IPS-15b (cell line): ENCODE results near the gene DNM3.

Source experiments
- H3K27me3 ChIP-seq: one replicate; pipeline ENCODE4 v1.6.1; 2013; ENCODE audit warnings: low read length; ENCODE audit not compliant: control insufficient read depth, insufficient read depth
- H3K36me3 ChIP-seq: one replicate; pipeline ENCODE4 v1.6.1; 2013; ENCODE audit warnings: low read length; ENCODE audit not compliant: control insufficient read depth, insufficient read depth
- H3K4me1 ChIP-seq: one replicate; pipeline ENCODE4 v1.6.1; 2013; ENCODE audit warnings: mild to moderate bottlenecking, low read length; ENCODE audit not compliant: control insufficient read depth, insufficient read depth
- H3K4me3 ChIP-seq: one replicate; pipeline ENCODE4 v1.5.1; 2013; ENCODE audit warnings: low read depth, low read length
- H3K9ac ChIP-seq: one replicate; pipeline ENCODE4 v1.6.1; 2013; ENCODE audit warnings: low read depth, mild to moderate bottlenecking, low read length
- H3K9me3 ChIP-seq: one replicate; pipeline ENCODE4 v1.6.1; 2013; ENCODE audit warnings: mild to moderate bottlenecking, low read length; ENCODE audit not compliant: control insufficient read depth, insufficient read depth

DNM3 gene

DNA sequence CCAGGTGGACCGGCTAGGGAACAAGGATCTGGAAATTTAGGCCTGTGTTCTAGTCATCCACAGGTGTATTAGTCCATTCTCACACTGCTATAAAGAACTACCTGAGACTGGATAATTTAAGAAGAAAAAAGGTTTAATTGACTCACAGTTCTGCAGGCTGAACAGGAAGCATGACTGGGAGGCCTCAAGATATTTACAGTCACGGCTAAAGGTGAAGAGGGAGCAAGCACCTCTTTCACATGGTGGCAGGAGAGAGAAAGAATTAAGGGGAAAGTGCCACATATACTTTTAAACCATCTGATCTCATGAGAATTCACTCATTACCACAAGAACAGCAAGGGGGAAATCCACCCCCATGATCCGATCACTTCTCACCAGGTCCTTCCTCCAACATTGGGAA is 404.5 kb downstream of the DNM3 start:
- Histone ChIP-seq H3K4me3 (no peak overlapping the region), H3K36me3 (no peaks in the 10 kb centered on the region), H3K9me3 (no peaks in the 10 kb centered on the region), H3K4me1 (no peaks in the 10 kb centered on the region), H3K9ac (no peak overlapping the region), H3K27me3 (no peaks in the 10 kb centered on the region)

DNA sequence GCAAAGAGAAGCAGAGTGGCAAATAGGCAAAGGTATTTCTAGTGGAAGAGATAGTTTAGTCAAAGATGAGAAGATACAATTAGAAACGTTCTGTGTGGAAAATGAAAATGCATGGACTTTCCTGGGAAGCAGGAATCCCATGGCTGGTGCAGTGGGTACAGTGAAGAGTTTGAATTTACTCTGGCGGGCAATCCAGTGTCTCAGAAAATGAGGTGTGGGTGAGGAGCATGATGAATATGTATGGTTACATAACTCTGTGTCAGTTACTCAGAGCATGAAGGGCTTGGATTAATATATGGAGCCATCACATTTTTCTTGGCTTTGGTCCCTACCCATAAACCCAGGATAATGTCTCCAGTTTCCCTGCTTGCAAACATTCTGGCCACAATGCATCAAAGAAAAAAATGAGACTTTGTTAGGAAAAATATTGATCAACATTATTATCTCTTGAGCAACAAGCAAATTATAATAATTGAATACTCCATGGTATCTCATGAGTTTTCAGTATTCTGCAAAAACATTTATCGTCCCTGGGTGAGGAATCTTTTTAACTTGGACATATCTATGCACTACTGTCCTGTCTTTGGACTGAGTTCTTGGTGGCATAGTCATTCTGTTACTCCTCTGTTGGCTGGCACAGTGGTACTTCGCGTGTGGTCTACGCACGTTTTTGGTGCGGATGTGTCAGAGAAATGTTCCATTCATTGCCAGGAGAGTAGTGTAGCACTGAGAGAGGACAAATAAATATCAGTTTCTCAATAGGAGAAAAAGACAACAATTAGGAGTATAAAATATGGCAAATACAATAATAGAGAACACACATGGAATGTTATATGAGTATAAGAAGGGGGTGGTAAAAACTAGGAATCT is 405.5 kb downstream of the DNM3 start:
- Histone ChIP-seq H3K27me3 (no peaks in the 10 kb centered on the region), H3K9me3 (no peaks in the 10 kb centered on the region), H3K4me1 (no peaks in the 10 kb centered on the region), H3K36me3 (no peaks in the 10 kb centered on the region), H3K9ac (no peak overlapping the region), H3K4me3 (no peak overlapping the region)

DNA sequence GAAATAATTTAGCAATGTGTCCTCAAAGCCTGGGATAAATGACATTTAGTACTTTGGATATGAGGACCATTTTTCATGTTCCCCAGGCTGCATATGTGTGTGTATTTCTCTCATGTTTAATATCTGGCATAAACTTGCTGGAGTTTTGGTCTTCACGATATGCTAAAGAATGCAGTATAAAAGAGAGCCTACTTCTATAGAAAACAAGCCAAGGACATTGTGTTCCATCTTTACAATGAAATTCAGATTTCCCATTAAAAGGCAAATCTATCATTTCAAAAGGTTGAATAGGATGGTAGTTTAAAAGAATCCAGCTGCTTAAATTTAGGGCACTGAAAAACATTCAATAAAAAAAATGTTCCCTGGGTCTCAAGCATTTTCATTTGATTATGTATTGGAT is 410.2 kb downstream of the DNM3 start:
- no peaks in the 10 kb centered on the region for H3K9me3 ChIP-seq
- H3K27me3 ChIP-seq = no peaks in the 10 kb centered on the region

DNA sequence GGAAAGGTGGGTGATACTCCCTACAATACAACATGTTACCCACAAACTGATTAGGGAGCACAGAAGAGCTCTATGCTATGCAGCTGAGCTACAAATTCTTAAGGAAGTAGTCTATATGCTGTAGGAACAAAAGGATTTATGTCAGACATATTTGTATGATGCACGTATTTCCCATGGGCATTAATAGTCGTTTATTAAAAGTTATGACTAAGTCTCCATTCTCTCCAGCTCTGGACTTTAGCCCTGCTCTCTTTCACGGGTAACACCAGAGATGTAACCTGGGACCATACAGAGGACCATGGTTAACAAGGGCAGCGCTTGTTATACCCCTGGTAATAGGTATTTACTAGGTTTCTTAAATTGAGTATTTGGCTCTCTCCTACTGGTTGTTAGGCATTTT is 411.0 kb downstream of the DNM3 start:
- no peak overlapping the region for H3K4me3 ChIP-seq
- H3K9ac ChIP-seq = no peak overlapping the region
- no peaks in the 10 kb centered on the region for H3K27me3 ChIP-seq
- no peaks in the 10 kb centered on the region for H3K4me1 ChIP-seq
- H3K36me3 ChIP-seq = no peaks in the 10 kb centered on the region
- no peaks in the 10 kb centered on the region for H3K9me3 ChIP-seq

More for the DNA sequence above, 410.2 kb downstream of the DNM3 start:
- no peaks in the 10 kb centered on the region for H3K4me1 ChIP-seq
- no peak overlapping the region for H3K4me3 ChIP-seq
- no peak overlapping the region for H3K9ac ChIP-seq
- H3K36me3 ChIP-seq = no peaks in the 10 kb centered on the region

DNA sequence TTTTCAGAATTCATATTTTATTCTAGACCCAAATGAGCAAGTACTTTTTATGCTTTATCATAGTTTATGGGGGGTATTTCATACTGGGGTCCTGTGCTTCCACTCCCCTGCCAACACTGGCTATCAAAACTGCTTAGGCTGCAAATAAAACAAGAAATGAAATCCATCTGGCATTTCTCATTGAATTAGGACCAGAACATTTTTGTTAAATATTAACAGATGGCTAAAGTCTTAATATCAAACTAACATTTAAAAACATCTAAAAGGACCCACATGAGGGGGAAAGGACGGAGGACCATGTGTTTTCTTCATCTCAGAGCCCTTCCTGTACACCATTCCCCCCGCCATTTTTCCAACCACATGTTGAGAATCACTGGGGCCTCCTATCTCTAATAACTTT is 411.7 kb downstream of the DNM3 start:
- H3K36me3 ChIP-seq = no peaks in the 10 kb centered on the region
- no peaks in the 10 kb centered on the region for H3K27me3 ChIP-seq
- H3K4me3 ChIP-seq = no peak overlapping the region
- no peak overlapping the region for H3K9ac ChIP-seq
- H3K9me3 ChIP-seq = no peaks in the 10 kb centered on the region
- H3K4me1 ChIP-seq = no peaks in the 10 kb centered on the region

DNA sequence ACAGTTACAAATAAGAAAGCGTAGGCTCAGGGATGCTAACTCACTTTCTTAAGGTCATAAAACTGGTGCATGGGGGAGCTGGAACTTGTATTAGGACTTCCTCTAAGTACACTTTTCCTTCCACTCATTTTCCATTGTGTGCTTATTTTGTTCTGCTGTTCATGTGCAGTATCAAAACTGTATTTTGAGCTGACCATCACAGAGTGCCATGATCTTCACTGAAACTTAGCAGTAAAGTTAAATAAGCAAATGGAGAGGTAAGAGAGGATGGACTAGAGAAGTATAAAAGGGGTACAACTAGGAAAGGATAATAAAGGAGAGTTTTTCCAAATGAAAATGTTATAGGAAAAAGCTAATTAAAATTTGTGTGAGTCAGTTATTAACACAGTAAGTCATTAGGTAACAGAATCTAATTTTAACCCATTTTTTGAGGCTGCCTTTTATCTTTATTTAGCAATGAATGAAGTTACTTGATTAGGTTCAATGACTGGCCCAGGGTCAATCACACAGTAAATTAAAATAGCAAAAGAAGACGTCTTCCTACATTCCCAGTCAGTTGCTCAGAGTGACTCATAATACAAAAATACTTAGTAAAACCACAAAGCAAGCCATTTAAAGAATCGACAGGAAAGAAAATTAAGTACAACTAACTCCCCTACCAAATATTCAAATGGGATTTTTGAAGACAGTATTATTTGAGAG is 413.4 kb downstream of the DNM3 start:
- Histone ChIP-seq H3K4me3 (no peak overlapping the region), H3K9ac (no peak overlapping the region), H3K27me3 (no peaks in the 10 kb centered on the region), H3K9me3 (no peaks in the 10 kb centered on the region), H3K4me1 (no peaks in the 10 kb centered on the region), H3K36me3 (no peaks in the 10 kb centered on the region)

DNA sequence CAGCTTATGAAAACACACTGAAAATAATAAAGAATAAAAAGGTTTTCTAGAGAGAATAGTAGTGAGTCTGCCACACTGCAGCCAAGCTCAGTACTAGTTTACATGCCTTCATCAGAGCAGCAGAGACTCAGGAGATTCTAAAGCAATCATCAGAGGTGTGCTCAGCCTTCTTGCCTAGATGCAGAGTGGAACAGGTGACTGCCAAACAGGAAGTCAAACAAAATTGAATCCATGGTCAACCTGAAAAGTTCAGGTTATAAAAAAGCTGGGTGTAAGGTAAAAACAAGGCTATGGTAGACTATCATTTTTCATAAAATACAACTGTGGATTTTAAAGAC is 413.9 kb downstream of the DNM3 start:
- H3K4me3 ChIP-seq = no peak overlapping the region
- H3K36me3 ChIP-seq = no peaks in the 10 kb centered on the region
- no peak overlapping the region for H3K9ac ChIP-seq
- H3K9me3 ChIP-seq = no peaks in the 10 kb centered on the region
- H3K4me1 ChIP-seq = no peaks in the 10 kb centered on the region
- no peaks in the 10 kb centered on the region for H3K27me3 ChIP-seq

DNA sequence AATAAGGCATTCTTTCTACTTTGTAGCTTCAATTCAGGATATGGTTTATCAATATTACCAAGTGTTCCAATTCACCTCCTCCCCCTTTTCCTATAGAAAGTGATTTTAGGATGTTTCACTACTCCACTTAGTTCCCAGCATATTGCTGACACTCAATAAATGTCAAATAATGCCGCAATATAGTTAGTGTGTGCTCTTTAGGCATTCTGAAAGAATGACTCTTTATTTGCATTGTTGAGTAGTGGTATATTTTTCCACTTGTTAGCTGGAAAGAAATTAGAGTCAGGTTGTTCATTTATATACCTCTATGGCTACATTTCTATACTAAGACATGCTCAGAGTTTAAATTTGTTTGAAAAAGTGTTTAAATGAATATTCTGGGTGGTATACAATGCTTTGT is 424.6 kb downstream of the DNM3 start:
- Histone ChIP-seq H3K36me3 (no peaks in the 10 kb centered on the region), H3K4me1 (no peaks in the 10 kb centered on the region), H3K9me3 (no peaks in the 10 kb centered on the region), H3K27me3 (no peaks in the 10 kb centered on the region), H3K9ac (no peak overlapping the region), H3K4me3 (no peak overlapping the region)

DNA sequence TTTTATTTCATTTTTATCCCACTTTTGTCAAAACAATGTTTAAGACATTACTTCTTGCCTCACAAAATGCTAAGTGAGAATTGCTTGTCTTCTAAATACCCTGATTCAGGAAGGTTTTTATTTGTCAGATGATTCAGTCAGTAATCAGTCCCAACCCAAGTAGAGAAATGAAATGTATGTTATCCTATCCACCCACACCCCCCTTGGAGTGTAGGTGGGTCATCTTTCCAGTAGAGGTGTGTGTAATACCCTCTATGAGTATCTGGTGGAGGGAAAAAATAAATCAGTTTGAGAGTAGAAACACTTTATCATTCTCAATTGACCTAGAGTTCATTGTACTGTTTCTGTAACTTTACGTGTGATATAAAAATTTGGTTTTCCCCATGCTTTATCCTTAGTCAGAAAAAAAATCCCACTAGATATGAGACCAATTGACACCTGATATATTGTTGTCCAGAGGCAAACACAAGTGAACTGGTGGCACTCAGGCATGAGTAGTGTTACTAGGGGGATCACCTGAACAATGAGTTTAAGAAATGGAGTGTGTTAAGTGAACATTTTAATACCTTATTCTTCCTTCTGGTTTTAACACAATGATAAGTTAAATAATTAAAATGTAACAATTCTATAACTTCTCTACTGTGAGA is 425.4 kb downstream of the DNM3 start:
- Histone ChIP-seq H3K27me3 (no peaks in the 10 kb centered on the region), H3K4me3 (no peak overlapping the region), H3K36me3 (no peaks in the 10 kb centered on the region), H3K4me1 (no peaks in the 10 kb centered on the region), H3K9me3 (no peaks in the 10 kb centered on the region), H3K9ac (no peak overlapping the region)

DNA sequence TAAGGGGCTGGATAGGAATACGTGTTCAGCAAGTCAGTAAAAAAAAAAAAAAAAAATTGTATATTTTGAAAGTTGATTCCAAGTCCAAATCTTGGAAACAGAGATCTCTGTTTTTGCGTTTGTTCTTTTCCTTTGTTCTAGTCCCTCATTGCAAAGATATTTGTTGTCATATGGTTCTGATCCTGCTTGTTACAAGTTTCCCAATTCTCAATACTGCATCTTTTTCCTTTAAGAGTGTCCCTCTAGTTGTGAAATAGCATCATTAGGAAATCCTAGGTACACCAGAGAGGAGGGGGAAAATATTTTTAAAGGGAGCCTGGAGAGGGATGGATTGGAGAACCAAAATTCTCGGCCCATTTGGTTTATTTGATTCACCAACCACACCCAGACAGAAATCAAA is 426.9 kb downstream of the DNM3 start:
- Histone ChIP-seq H3K36me3 (no peaks in the 10 kb centered on the region), H3K4me3 (no peak overlapping the region), H3K27me3 (no peaks in the 10 kb centered on the region), H3K4me1 (no peaks in the 10 kb centered on the region), H3K9ac (no peak overlapping the region), H3K9me3 (no peaks in the 10 kb centered on the region)

DNA sequence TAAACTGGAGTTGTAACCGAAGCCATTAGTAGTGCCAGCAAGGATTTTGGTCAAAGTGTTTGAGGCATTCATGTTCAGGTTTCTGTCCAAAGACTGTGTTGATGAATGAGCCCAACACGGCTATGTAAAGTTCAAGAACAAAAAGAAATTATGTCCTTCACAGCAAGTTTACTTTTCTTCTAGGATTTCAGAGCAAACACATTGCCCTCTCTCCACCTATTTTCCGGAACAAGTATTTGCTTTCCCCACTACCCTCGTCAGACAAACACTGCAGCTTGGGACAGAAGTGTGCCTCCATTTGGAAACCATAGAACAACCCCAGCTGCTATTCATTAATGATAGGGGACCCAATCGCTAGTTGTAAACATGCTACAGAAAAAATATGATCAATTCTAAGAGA is 427.8 kb downstream of the DNM3 start:
- H3K9ac ChIP-seq = no peak overlapping the region
- H3K4me1 ChIP-seq = no peaks in the 10 kb centered on the region
- no peaks in the 10 kb centered on the region for H3K9me3 ChIP-seq
- no peaks in the 10 kb centered on the region for H3K27me3 ChIP-seq
- H3K4me3 ChIP-seq = no peak overlapping the region
- H3K36me3 ChIP-seq = no peaks in the 10 kb centered on the region

DNA sequence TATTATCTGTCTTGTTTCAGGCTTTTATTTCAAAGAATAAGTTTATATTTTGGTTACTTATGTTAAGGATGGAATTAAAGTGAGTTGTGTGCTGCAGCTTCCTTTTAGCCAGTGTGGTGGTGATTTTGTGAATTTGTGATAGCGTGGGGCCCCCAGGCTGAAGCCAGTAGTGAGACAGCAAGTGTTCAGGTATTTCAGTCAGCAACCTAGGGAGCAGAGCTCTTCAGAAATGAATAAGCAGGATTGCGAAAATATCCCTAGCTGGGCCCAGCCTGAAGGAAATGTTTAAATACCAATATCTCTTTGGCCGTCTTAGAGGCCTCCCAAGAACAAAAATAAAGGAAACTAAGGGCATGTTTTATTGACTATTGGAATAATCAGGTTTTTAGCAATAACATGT is 428.3 kb downstream of the DNM3 start:
- Histone ChIP-seq H3K9ac (no peak overlapping the region), H3K9me3 (no peaks in the 10 kb centered on the region), H3K36me3 (no peaks in the 10 kb centered on the region), H3K4me1 (no peaks in the 10 kb centered on the region), H3K4me3 (no peak overlapping the region), H3K27me3 (no peaks in the 10 kb centered on the region)
